OCI-M1 (cell line): ENCODE data around the gene ASIC2.

Experiments used
- DNase-seq: peaks from one replicate; lab custom pipeline; 2025; lab: John Stamatoyannopoulos, UW

ASIC2 gene

DNA sequence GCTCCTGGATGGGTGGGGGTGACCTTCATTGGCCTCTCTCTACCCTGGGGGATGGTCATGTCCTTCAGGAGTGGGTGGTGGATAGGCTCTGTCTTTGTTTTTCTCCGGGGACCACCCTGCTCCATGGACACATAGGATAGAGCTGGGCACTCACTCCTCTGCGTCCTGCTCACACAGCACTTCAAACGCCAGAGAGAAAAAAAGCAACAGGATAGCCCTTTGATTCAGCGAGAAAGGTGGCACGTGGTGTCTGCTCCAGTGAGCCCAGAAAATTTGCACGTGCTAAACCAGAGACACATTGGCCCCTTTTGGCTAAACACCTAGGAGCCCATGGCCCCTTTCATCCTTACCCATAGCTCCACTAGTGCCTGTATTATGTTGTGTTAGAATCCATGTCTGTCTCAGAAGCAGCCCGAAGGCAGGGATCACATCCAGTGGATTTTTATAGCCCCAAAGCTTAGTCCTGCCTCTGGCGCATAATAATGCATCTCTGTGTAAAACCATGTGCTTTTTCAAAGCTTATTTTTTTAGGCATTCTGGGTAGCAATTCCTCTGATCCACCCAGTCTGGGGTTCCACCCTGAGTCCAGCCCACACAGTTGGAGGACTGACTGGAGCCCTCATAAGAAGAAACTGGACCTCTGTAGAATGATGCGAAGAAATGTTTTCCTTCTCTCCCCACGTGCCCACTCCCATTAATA is 90.1 kb downstream of the ASIC2 start:
- no peak for DNase-seq

DNA sequence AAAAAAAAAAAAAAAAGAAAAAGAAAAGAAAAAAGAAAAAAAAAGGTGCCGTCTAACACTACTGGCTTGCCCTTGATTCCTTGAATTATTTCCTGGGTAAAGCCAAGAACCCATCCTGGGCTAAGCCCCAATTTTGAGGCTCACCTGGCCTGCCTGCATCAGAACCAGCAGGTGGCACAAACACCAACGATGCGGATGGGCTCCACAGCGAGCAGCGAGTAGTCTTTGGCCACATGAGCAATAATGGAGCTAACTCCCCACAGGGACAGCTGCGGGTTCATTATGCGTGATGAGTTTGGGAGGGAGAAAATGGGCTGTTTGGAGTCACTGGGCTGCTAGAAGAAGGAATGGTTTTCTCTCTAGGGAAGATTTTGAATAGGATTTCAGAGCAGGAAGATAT is 91.1 kb downstream of the ASIC2 start:
- DNase-seq: no peak

DNA sequence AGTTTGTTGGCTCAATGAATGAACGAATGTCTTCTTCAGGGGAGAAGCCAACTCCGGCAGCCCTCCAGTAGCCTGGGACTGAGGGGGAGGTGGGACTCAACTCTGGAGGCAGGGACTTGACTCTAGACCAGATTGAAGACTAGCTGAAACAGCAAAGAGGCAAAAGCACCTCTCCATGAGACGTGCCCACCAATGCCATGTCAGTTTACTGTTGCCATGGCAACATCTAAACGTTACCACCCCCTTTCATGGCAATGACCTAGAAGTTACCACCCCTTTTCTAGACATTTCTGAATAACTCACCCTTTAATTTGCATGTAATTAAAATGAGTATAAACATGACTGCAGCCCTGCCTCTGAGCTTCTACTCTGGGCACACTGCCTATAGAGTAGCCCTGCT is 91.8 kb downstream of the ASIC2 start:
- DNase-seq: no peak

DNA sequence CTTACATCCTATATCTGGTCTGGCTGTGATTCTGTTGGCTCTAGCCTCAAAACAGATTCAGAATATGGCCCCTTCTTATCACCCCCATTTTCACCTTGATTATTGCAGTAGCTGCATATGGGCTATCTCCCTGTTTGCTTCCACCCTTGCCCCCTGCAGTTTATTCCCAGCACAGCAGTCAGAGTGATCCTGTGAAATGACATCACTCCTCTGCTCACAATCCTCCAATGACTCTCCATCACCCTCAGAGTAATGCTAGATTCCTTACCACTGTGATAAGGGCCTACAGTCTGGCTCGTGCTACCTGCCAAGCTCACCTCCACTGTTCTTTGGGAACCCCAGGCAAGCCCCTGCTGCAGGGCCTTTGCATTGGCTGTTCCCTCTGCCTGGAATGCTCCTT is 92.5 kb downstream of the ASIC2 start:
- no peak for DNase-seq

DNA sequence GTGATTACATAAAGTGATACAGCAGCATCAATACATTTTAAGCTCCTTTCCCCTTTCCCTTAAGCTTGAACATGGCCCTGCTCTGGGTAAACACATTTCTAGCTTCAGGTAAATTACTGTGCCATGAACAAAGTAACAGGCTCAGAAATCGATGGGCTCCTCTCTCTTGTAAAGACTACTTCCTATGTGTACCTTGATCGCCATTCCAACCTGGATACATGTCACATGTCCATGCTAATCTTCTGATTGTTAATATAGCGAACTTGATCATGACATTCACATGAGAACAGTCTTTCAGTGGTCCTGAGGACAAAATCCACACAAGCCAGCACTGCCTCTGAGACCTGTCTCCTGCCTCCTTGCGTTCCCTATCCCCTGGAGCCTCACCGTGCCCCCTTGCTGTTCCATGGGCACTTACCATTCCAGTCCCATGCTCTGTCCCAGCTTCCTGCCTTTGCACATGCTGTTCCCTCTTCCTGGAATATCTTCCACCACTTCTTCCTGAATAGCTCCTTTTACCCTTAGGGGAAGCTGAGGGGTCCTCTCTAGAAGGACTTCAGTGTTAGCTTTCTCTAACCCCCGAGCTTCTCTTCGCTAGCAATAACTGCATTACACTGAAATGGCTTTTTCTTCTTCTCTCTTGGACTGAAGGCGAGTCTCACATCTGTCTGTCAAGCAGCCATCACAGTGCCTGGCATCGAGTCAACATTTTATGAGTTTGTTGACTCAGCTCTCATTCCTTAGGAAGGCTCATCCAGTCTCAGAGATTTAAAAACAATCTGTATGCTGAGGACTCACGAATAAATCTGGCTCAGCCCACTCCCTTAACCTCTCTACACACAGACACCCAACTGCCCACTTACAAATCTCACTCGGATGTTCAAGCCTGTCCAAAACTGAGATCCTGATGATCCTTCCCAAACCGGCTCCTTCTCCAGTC is 93.3 kb downstream of the ASIC2 start:
- no peak for DNase-seq

DNA sequence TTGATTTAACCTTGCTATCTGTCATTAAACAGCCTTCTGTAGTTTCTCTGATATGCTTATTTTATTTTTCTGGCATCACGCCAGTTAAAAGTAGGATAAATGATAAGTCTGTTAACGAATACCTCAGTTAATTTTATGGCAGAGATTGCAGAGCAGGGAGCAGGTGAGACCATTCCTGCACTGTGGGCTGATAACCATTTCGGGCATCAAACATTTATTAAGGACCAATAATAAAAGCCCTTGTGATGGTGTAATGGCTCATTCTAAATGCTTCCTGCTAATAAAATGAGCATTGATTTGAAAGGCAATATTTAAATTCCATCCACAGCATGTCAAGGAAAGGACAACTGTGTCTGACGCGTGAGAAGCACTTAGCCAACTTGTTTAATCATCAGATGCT is 94.1 kb downstream of the ASIC2 start:
- no peak for DNase-seq

DNA sequence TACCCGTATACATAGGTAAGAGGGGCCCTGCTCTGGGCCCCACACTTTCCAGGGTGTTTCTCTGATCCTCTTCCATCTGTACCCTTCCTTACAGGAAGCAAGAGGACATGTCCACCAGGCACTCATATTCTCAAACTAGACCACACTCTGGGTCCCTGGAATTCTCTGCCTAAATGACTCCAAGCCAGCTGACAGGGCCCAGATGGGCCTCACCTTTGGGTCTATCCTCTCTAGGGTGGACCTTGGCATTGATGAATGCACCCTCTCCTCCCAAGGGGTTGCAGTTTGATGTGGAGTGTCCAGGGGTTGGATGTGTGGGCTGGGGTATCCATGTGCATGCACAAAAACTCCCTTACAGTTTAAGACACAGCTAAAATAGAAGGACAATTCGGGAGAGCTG is 95.8 kb downstream of the ASIC2 start:
- no peak for DNase-seq

DNA sequence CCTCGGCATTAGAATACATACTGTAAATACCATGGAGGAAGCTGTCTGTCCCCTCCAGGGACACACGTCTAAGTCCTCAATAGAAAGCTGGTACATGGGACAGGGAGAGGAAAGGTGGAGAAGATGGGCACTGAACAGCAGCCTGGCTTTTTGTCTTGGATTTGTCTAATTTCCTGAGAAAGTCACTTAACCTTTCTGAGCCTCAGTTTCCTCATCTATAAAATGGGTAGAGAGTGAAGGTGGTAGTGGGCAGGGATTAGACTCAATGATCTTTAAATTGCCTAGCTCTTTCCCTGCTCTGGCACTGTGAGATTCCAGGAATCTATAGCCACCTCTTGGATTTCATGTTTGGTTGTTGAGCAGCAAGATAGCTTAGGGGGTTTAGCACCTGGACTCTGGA is 96.2 kb downstream of the ASIC2 start:
- DNase-seq: no peak

DNA sequence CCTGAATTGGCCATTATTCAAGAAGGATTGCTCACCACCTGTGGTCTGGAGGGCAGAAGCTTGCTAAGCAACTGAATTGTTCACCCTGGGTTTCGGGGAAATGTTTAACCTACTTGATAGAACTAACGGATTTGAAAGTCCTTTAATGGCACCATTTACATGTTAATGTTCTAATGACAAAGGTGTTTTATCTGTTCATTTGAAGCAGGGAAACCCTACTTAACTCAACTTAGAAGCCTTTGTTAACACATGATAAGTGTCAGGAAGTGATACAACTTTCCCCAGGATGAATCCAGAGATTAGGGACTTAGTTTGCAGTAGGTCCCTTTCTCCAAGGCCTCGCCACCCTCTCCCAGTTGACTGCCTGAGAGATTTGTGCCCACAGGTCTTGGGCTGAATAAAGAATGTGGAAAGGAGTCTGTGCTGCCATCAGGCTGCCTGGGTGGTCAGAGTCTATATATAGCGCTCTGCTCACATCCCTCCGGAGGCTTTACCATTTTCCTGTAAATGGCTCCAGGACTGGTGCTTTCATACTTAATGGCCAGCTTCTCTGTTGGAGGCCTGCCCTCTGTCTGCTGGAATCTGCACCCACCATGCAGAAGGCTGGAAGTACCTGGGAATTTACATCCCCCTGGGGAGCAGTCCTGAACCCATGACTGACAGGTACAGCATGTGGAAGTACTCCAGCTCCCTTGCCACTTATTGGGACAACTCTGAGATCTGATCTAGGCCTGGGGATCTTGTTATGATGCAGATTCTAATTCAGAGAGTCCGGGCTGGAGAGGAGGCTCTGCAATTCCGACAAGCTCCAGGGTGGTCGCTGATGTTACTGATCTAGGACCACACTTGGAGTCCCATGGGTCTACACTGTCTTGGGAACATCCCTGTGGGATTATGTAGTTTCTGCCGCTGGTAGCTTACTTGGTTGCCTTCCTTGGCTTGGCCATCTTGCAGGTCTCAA is 99.9 kb downstream of the ASIC2 start:
- no peak for DNase-seq

DNA sequence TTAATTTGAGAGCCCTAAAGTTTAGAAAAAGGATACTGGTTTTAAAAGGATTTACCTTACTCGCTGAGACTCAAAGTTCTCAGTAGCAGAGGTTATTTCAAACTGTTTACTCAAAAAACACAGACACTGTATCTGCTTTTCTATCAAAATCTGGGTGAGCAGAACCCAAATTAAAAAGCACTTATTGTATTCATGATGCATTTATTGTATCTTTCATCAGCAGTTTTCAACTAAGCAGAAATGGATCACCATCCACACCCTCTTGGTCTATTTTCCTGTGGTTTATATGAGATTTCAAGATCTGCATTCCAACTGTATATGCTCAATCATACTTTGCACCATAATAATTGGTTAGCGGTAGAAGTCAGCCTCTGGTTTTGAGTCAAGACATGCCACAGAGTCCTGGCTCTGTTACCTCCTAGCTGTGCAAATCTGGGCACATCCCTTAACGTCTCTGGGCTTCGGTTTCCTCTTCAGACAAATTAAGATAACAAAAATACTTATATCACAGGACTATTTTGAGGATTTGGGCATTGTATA is 109.5 kb downstream of the ASIC2 start:
- no peak for DNase-seq

DNA sequence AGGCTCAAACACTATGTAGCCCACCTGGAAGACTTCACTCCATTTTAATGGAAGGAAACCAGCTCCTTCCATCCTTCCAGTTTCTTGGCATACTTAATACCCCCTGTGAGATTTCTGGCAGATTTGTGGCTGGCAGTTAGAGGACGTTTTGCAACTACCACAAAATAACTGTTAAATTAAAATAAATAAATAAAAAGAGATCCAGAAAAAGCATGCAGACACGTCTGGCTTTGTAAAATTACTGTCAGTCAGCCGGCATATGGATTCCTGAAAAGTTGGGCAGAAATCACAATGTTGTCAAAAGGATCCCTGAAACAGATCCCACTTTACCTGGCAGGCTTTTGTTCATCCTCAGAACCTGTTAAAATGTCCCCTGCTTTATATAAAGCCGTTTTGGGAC is 113.9 kb downstream of the ASIC2 start:
- no peak for DNase-seq

DNA sequence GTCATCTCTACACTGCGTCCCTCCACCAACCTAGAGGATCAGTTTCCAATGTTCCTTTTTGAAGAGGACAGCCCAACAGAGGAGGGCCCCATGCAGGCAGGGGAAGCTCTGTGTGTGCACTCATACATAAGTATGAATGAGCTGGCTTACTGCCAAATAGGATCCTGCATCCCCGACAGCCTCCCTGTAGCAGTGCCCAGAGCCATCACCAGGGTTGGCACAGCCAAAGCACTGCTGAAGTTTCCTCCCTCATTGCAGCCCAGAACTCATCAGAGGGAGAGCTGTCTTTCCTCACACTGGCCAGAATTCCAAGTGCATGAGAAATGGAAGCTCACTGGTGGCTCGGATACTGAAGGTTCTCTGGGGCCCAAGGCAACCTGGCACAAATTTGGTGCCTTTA is 114.4 kb downstream of the ASIC2 start:
- no peak for DNase-seq

DNA sequence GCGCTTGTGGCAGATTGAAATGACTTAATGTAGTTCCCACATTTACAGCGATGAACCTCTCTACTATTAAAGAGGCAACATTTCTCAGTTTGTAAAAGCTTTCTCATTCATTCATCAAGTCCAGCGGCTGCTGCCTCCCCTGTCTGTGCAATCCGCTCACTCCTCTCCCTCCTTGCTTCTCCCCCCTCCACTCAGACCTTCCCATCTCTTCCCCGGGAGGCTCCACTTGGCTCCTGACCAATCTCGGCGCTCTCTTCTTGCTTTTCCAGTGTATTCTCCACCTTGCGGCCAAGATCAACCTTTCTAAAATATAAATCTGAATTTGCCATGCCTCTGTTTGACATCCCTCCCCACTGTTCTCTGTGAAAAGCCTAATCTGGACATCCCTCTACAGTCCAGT is 117.5 kb downstream of the ASIC2 start:
- DNase-seq: no peak

DNA sequence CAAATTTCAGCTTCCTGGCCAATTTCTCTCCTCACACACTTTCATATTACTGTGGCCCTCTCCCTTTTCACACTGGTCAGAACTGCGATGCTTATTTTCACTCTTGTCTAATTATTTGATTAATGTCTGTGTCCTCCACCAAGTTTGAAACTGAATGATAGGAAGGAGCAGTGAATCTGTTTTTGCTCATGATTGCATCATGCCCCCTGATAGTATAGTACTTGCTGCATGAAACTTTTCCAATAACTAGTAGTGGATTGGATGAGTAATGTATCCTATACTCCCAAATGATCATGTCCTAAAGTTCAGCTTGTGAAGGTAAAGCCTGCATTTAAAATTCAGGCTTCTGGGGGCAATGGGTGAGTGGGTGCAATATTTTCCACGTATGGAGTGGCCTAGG is 121.2 kb downstream of the ASIC2 start:
- DNase-seq: peak; percentile 14

DNA sequence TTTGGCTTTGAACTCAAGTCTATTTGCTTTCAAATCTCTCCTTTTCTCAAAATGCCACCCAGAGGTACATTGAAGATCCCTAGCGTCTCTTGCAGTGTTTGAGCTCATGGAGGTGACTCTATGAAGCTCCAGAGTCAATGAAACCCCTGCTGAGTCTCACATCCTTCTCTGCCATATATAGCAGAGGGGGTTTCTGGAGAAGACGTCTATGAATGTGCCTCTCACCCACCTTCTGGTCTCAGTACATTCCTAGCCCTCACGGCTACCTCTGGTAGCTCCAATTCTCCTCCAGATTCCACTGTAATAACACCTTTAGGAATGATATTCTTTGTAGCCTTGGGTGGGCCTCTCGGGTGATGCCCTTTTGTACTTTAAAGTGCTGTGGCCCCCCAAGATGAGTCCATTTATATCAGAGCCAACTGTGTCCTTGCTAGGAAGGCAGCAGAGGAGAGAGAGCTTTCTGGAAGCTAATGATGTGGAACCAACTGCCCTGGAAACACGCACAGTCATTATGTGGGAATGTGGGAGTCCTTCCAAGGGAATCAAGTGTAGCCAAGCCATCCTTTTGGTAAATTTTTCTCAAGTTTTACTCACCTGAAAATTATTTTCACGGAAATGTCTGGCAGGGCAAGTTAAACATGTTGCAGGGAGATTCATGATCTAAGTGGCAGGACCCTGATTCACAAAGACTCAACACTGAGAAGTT is 123.4 kb downstream of the ASIC2 start:
- no peak for DNase-seq

DNA sequence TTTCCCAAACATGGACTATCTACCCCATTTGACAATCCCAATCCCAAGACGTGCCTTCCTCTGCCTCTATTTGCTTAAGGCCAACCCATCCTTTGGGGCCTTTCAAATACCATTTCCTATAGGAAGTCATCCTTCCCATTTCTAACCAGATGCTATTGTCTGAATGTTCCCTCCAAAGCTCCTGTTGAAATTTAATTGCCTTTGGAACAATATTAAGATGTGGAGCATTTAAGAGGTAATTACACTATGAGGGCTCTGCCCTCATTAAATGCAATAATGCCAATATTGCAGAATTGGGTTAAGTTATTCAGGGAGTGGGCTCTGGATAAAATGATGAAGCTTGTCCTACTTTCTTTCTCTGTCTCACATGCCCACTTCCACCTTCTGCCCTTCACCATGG is 125.4 kb downstream of the ASIC2 start:
- no peak for DNase-seq

DNA sequence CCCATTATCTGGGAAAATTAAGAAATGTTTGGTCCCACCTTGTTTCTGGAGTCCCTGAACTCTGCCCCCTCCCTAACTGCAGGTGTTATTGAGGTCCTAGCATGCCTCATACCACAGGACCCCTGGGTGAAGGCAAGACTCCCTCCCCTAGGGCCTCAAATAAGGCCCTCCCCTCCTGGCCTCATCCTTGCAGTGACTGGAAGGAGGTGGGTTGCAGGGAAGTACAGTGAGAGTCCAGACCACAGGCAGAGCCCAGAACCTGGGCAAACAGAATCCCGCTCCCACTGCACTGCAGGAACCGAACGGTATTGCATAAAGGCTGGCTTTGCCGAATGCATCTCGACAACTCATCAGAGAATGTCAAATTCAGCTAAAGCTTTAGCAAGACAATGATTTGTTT is 126.6 kb downstream of the ASIC2 start:
- DNase-seq: no peak

DNA sequence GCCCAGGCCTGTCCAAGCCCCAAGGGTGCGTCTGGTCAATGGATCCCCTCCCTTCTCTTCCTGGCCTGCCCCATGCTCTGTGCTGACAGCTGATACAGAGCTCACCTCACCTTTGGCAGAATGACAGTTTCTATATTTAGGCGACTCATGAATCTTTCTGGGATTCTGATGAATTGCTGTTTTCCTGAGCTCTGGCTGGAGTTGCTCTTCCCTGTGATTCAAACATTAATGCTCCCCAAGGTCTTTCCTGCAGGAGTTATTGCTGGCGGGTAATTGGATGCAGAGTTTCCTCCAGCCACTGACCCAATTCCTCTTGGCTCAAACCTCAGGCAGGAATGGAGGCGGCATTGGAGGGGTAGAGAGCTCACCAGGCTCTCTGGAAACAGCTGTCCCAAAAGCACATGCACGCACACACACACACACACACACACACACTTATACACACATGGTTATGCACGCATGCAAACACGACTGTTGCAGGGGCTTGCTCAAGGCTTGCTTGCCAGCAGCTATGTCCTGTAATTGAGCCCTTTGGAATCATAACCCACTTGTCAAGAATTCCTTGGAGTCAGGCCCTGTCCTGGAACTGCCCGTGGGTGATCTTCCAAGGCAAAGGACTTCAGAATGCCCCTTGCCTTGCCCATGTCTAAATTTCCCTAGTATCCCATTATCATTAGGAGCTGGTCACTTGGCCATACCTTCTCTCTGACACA is 128.8 kb downstream of the ASIC2 start:
- DNase-seq: no peak

DNA sequence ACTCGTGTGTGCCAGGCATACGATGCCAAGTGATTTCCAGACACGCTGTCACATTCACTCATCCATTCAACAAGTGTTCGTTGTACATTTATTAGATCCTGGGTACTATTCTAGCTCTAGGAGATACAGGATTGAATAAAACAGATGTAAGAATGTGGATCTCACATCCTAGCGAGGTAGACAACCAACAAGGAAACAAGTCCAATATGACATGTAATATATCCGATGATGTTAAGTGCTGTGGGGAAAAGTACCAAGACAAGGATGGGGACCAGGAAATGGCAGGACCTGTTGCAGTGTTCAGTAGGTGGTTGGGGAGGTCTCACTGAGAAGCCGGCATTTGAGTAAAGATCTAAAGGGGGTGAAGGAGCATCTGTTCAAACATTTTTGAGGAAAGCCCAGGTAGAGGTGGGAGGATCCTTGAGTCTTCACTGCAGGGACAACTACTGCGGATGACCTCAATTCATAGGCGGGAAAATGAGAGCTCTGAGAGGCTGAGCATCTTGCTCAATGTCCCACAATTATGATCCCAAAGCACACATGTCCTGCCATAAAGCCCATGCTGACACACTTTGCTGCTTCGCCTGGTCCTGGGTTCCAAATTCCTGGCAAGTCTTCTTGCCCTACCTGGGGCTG is 129.4 kb downstream of the ASIC2 start:
- DNase-seq: no peak

DNA sequence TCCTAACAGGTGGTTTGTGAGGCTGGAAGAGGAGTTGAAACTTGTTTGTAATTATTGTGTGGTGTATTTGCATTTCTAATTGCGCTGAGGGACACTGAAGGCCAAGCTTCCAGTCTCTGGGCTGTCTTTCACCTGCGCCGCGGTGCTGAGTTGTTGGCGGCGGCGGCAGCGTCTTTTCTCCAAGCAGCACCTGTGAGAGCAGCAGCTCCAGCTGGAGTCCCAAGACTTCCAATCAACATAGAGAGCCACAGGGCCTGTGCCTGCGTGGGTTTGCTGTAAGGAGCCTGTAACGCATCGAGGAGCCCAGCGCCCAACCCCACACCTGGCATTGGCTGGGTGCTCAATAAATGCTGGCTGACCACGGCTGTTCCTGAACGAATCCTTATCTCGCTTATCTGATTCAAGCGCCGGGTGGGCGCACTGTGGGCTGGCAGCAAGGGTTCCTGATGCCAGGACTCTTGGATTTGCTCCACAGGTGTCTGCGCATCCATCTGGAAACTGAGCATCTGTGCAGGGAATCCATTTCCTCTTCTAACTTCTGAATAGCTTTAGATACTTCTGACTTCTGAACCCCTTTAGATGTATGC is 138.1 kb downstream of the ASIC2 start:
- no peak for DNase-seq
